Heart right ventricle (tissue), 16 donors: ENCODE measurements around the gene TMEM45A. TPM values are rescaled to one million over a fixed set of nuclear protein-coding genes. Genes with fewer than 3 reads are reported as not detected.

Experiments used
- ATAC-seq, 8 donors: fragments of 200-7000 bp; cut with Tn5 transposase; one replicate each; pipeline ENCODE4 v1.9.1; 2020; ENCODE audit warnings: mild to moderate bottlenecking in 8 of 8, moderate library complexity in 8 of 8, moderate number of reproducible peaks in 1 of 8
- DNase-seq, 2 donors: peaks; one replicate each; pipeline ENCODE4 v3.0.0-alpha.2; 2020
- H3K27ac ChIP-seq, 10 donors: fragments of 200-600 bp; sonication (generic) in 2 of 10; one replicate each; pipeline versions ENCODE4 v1.5.0 to v1.8.0; 2020 to 2022; ENCODE audit warnings: mild to moderate bottlenecking in 3 of 10
- H3K27me3 ChIP-seq, 7 donors: fragments of 200-600 bp; one replicate each; pipeline ENCODE4 v1.8.0; 2021 to 2022; ENCODE audit warnings: mild to moderate bottlenecking in 2 of 7
- H3K36me3 ChIP-seq, 9 donors: fragments of 200-600 bp; sonication (generic) in 1 of 9; one replicate each; pipeline versions ENCODE4 v1.5.0 to v1.8.0; 2020 to 2022; ENCODE audit warnings: mild to moderate bottlenecking in 2 of 9
- H3K4me1 ChIP-seq, 9 donors: fragments of 200-600 bp; sonication (generic) in 1 of 9; one replicate each; pipeline versions ENCODE4 v1.5.0 to v1.8.0; 2020 to 2022; ENCODE audit warnings: mild to moderate bottlenecking in 4 of 9
- H3K4me3 ChIP-seq, 10 donors: fragments of 200-600 bp; sonication (generic) in 2 of 10; one replicate each; pipeline versions ENCODE4 v1.5.0 to v1.8.0; 2020 to 2022; ENCODE audit warnings: mild to moderate bottlenecking in 7 of 10, moderate library complexity in 2 of 10
- H3K9me3 ChIP-seq, 11 donors: fragments of 200-600 bp in 10 of 11; sonication (generic) in 2 of 11; one replicate each; pipeline versions ENCODE4 v1.5.0 to v1.8.0; 2013 to 2022; ENCODE audit warnings: mild to moderate bottlenecking in 2 of 11, control low read depth in 1 of 11, moderate library complexity in 1 of 11
- CTCF ChIP-seq, 9 donors: fragments of 200-600 bp; sonication (generic) in 2 of 9; IDR thresholded peaks; one replicate each; pipeline versions ENCODE4 v1.5.0 to v1.8.0; 2021 to 2022; ENCODE audit warnings: antibody characterized with exemption in 9 of 9, mild to moderate bottlenecking in 5 of 9, moderate library complexity in 1 of 9
- WGBS, 2 donors: extraction: QIAGEN DNeasy Blood & Tissue Kit; methylation state at CpG; one replicate each; pipeline ENCODE4 v1.1.7; 2013; ENCODE audit warnings: inconsistent platforms in 1 of 2; 5-methylcytosine and 5-hydroxymethylcytosine counted together
- intact Hi-C, 10 donors: fragments of 100-400 bp; cut with DNase I; formaldehyde crosslinking; loops; one replicate each; pipeline versions ENCODE4 v1.11.1 to v1.14.2; 2022
- polyA plus RNA-seq, 2 donors: library from polyadenylated mRNA; stranded (reverse); fragments of 200-250 nt; gene quantifications; one replicate each; pipeline ENCODE4 v1.2.3, GENCODE V29; 2013
- total RNA-seq, 10 donors: library from RNA; stranded (reverse); fragmentation: NEBNext Ultra II Directional in 3 of 10; extraction: Animal tissue kit (Norgen Biotek cat#: 25700) in 3 of 10; gene quantifications; one replicate each; pipeline versions ENCODE4 v1.2.1 to v1.2.4, GENCODE V29; 2021 to 2023
- donor health status: Arrhythmogenic right ventricular cardiomyopathy.
- donor health status: ischemic (EF 13 %, LVEDD 7.1; RV severe dilation, severe dysfunction).
- donor health status: healthy with polysubstance abuse.
- donor health status: DM: no; HTN: yes; CAD: no.
- donor health status: DM: no; HTN: no; CAD: no.
- donor health status: ischemic (EF 25% LVEDD 6.9; RV normal size, moderate dysfunction).
- donor health status: ischemic (EF 25% LVEDD 5.7; RV mildly dilated, moderate dysfunction).
- donor health status: healthy.
- donor health status: DM: yes; HTN: yes; CAD: no.
- donor health status: Ischemic cardiomyopathy.
- donor health status: ischemic (EF 35%, LVEDD 5.7; RV mildly dilated, moderate dysfunction).
- donor health status: nonischemic (EF 11% LVEDD 7.7; RV severe dilation, severe dysfunction).
- donor health status: DM: yes; HTN: yes; CAD: no.
- donor health status: PGD.
- donor health status: ischemic (EF 29% LVEDD 5.4; RV normal size, mild dysfunction).
- donor health status: nonischemic (EF 23%, LVEDD 6.1; RV moderate dilation, normal function).

The TMEM45A gene
- total and polyA plus RNA-seq, 12 donors, result 0.80 to 16.1 (median 2.5) TPM

- Histone ChIP-seq H3K27me3 (no peaks in the 10 kb centered on the region), H3K4me1 (peaks cover 0 to 22% (median 0%) of the 10 kb centered on the region in 9 donors), H3K27ac (no peak overlapping the region), H3K9me3 (no peaks in the 10 kb centered on the region), H3K4me3 (no peak overlapping the region), H3K36me3 (no peaks in the 10 kb centered on the region)
- no peak for ATAC-seq
- intact Hi-C loops, result no loop called here
- no peak for DNase-seq
- 76 to 81% methylated on average over 4 of the region's 4 CpGs for WGBS, 2 donors
- TF ChIP-seq CTCF (IDR thresholded peaks at IDR 0.05), result no peak
Measured at GRCh38 chr3:100518983-100519382, 26.6 kb downstream of the TMEM45A start.

GRCh38 chr3:100521439-100521845, 29.0 kb downstream of the TMEM45A start:
- no peak for TF ChIP-seq CTCF (IDR thresholded peaks at IDR 0.05)
- WGBS, 2 donors, result 82 to 92% methylated on average over 10 of the region's 10 CpGs
- ATAC-seq (no peak), DNase-seq (no peak)
- Histone ChIP-seq H3K9me3 (no peaks in the 10 kb centered on the region), H3K4me1 (peaks cover 0 to 30% (median 0%) of the 10 kb centered on the region in 9 donors), H3K27ac (no peak overlapping the region), H3K4me3 (no peak overlapping the region), H3K27me3 (no peaks in the 10 kb centered on the region), H3K36me3 (no peaks in the 10 kb centered on the region)
- intact Hi-C loops, result no loop called here

GRCh38 chr3:100522125-100522524, 29.7 kb downstream of the TMEM45A start:
- DNase-seq (no peak), ATAC-seq (no peak)
- H3K36me3 ChIP-seq, result no peaks in the 10 kb centered on the region
- no peaks in the 10 kb centered on the region for H3K9me3 ChIP-seq
- H3K27ac ChIP-seq, result no peak overlapping the region
- intact Hi-C loops, result no loop called here
- no peaks in the 10 kb centered on the region for H3K27me3 ChIP-seq
- H3K4me1 ChIP-seq, result peaks cover 0 to 28% (median 0%) of the 10 kb centered on the region in 9 donors
- H3K4me3 ChIP-seq, result no peak overlapping the region
- WGBS, 2 donors, result 97 to 98% methylated on average over 3 of the region's 3 CpGs
- no peak for TF ChIP-seq CTCF (IDR thresholded peaks at IDR 0.05)

- H3K4me1 ChIP-seq, result peaks cover 0 to 25% (median 0%) of the 10 kb centered on the region in 9 donors
- no peaks in the 10 kb centered on the region for H3K27me3 ChIP-seq
- no peaks in the 10 kb centered on the region for H3K36me3 ChIP-seq
- TF ChIP-seq CTCF (IDR thresholded peaks at IDR 0.05), result no peak
- no peak overlapping the region for H3K27ac ChIP-seq
- intact Hi-C loops, result no loop called here
- 93 to 96% methylated on average over 4 of the region's 4 CpGs for WGBS, 2 donors
- H3K9me3 ChIP-seq, result no peaks in the 10 kb centered on the region
- ATAC-seq, result no peak
- DNase-seq, result no peak
- no peak overlapping the region for H3K4me3 ChIP-seq
Measured at GRCh38 chr3:100523050-100523760, 30.8 kb downstream of the TMEM45A start.
